ENCODE measurements around the gene FXN. TPM values are rescaled to one million over a fixed set of nuclear protein-coding genes. Genes with fewer than 3 reads are reported as not detected.

The FXN gene
- total and polyA plus RNA-seq, 4 donors = 3.6 to 13.5 (median 10.6) TPM

DNA sequence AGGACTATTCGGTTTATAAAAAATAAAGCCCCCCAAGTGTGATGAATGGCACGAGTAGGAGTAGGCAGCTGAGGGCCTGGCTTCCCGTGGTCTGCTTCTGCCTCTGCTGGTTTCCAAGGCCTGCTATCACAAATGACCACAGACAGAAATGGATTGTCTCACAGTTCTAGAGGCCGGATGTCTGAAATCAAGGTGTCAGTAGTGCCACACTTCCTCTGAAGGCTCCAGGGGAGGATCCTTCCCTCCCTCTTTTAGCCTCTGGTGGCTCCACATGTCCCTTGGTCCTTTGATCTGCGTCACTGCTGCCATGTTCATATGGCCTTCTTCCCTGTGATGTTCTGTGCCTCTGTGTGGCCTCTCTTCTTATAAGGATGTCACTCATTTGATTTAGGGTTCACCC lies 36.7 kb upstream of the FXN start:
- H3K27ac ChIP-seq (ENCODE audit: low read depth in 1 of 2, low read length in 1 of 2) = peak overlapping the region; percentile 44 to 69
- no peaks in the 10 kb centered on the region for H3K36me3 ChIP-seq (ENCODE audit: control insufficient read depth in 4 of 4, insufficient read depth in 4 of 4, low read length in 4 of 4)
- no peak overlapping the region for H3K9ac ChIP-seq (ENCODE audit: insufficient read depth in 1 of 2, low read length in 2 of 2)
- H3K9me3 ChIP-seq (ENCODE audit: control insufficient read depth in 4 of 4, insufficient read depth in 3 of 4, low read length in 3 of 4) = no peaks in the 10 kb centered on the region
- H3K27me3 ChIP-seq (ENCODE audit: control insufficient read depth in 3 of 3, insufficient read depth in 3 of 3, low read length in 2 of 3) = no peaks in the 10 kb centered on the region
- peaks cover 0 to 23% (median 3%) of the 10 kb centered on the region in 5 donors for H3K4me1 ChIP-seq (ENCODE audit: control insufficient read depth in 5 of 5, insufficient read depth in 5 of 5, low read length in 5 of 5)
- ATAC-seq (ENCODE audit: insufficient read depth, low FRiP score) (no peak), DNase-seq (peak in 2 of 3 donors; percentile 25 to 55)
- WGBS, 2 donors = 43 to 60% methylated on average over 5 of the region's 5 CpGs
- TF ChIP-seq, protein P1, sequence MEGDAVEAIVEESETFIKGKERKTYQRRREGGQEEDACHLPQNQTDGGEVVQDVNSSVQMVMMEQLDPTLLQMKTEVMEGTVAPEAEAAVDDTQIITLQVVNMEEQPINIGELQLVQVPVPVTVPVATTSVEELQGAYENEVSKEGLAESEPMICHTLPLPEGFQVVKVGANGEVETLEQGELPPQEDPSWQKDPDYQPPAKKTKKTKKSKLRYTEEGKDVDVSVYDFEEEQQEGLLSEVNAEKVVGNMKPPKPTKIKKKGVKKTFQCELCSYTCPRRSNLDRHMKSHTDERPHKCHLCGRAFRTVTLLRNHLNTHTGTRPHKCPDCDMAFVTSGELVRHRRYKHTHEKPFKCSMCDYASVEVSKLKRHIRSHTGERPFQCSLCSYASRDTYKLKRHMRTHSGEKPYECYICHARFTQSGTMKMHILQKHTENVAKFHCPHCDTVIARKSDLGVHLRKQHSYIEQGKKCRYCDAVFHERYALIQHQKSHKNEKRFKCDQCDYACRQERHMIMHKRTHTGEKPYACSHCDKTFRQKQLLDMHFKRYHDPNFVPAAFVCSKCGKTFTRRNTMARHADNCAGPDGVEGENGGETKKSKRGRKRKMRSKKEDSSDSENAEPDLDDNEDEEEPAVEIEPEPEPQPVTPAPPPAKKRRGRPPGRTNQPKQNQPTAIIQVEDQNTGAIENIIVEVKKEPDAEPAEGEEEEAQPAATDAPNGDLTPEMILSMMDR (IDR thresholded peaks at IDR 0.05; ENCODE audit: control extremely low read depth, extremely low read depth) = no peak
- no peak overlapping the region for H3K4me3 ChIP-seq

DNA sequence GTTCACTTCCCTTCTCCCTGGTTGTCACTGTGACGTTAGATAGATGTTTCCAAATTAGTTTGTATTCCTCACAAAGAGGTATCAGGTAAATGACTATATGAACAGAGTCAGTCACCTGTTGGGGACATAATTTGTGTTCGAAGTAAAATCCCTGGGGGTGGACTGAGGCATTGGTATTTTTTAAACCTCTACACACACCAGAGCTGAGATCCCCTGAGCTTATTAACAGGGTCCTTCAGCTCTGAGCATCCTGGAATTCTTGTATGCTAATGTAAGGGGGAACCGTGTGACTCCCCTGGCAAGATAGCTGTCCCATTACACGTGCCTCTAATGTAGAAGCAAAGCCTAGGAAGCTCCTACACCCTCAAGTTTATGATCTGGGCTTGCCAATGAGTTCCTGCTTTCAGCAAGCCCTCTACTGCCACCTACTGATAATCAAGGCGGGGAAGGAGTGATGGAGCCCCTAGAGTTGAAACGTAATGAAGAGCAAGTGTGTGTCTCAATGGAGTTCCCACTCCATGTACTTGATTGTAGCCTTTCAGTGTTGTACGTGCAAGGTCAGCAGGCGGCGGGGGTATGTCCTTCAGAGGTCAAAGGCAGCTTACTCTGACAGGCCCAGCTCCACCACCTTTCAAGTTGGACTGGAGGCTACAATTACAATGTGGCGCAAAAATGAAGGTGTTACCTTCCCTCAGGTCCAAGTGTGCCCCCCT lies 36.0 kb upstream of the FXN start:
- no peaks in the 10 kb centered on the region for H3K9me3 ChIP-seq (ENCODE audit: control insufficient read depth in 4 of 4, insufficient read depth in 3 of 4, low read length in 3 of 4)
- peaks cover 0 to 25% (median 3%) of the 10 kb centered on the region in 5 donors for H3K4me1 ChIP-seq (ENCODE audit: control insufficient read depth in 5 of 5, insufficient read depth in 5 of 5, low read length in 5 of 5)
- H3K36me3 ChIP-seq (ENCODE audit: control insufficient read depth in 4 of 4, insufficient read depth in 4 of 4, low read length in 4 of 4) = no peaks in the 10 kb centered on the region
- H3K4me3 ChIP-seq = no peak overlapping the region
- ATAC-seq (ENCODE audit: insufficient read depth, low FRiP score) = peak; percentile 82
- H3K9ac ChIP-seq (ENCODE audit: insufficient read depth in 1 of 2, low read length in 2 of 2) = no peak overlapping the region
- peak; percentile 74 to 86 (median 82) for DNase-seq
- 39% methylated on average over 10 of the region's 10 CpGs for WGBS, 2 donors
- TF ChIP-seq, protein P1 (IDR thresholded peaks at IDR 0.05; ENCODE audit: control extremely low read depth, extremely low read depth) = peak; percentile 73
- no peaks in the 10 kb centered on the region for H3K27me3 ChIP-seq (ENCODE audit: control insufficient read depth in 3 of 3, insufficient read depth in 3 of 3, low read length in 2 of 3)
- peak overlapping the region in 1 of 2 donors; percentile 20 for H3K27ac ChIP-seq (ENCODE audit: low read depth in 1 of 2, low read length in 1 of 2)

DNA sequence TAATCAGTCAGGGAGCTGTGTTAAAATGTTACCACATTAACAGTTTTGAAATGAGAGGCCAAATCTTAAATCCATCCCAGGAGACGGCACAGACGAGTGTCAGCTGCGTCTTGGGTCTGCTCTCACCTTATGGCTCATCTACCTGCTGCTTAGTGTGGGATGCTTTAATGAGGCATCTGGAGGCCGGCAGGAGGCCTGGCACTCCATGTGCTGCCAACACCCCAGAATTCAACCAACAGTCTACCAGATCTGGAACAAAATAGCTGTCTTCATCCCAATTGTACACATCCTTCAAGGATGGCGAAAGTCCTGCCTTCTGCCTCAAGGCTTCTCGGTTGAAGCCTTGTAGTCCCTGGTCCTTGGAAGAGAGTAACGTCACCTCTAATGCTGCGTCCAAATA lies 33.6 kb upstream of the FXN start:
- H3K9me3 ChIP-seq (ENCODE audit: control insufficient read depth in 4 of 4, insufficient read depth in 3 of 4, low read length in 3 of 4) = no peaks in the 10 kb centered on the region
- peaks cover 0 to 25% (median 3%) of the 10 kb centered on the region in 5 donors for H3K4me1 ChIP-seq (ENCODE audit: control insufficient read depth in 5 of 5, insufficient read depth in 5 of 5, low read length in 5 of 5)
- DNase-seq = no peak
- TF ChIP-seq, protein P1 (IDR thresholded peaks at IDR 0.05; ENCODE audit: control extremely low read depth, extremely low read depth) = no peak
- no peaks in the 10 kb centered on the region for H3K27me3 ChIP-seq (ENCODE audit: control insufficient read depth in 3 of 3, insufficient read depth in 3 of 3, low read length in 2 of 3)
- 72 to 73% methylated on average over 8 of the region's 8 CpGs for WGBS, 2 donors
- ATAC-seq (ENCODE audit: insufficient read depth, low FRiP score) = no peak
- H3K36me3 ChIP-seq (ENCODE audit: control insufficient read depth in 4 of 4, insufficient read depth in 4 of 4, low read length in 4 of 4) = peaks cover 0 to 2% (median 0%) of the 10 kb centered on the region in 4 donors
- H3K9ac ChIP-seq (ENCODE audit: insufficient read depth in 1 of 2, low read length in 2 of 2) = no peak overlapping the region
- H3K4me3 ChIP-seq = no peak overlapping the region
- H3K27ac ChIP-seq (ENCODE audit: low read depth in 1 of 2, low read length in 1 of 2) = no peak overlapping the region
